NCI-H1417 treated with DMSO at 0.1 percent for 48 hours (cell line): ENCODE results near the gene ERC1.

Source experiments
- DNase-seq: peaks from one replicate; lab custom pipeline; 2025; lab: John Stamatoyannopoulos, UW

Gene ERC1

DNA sequence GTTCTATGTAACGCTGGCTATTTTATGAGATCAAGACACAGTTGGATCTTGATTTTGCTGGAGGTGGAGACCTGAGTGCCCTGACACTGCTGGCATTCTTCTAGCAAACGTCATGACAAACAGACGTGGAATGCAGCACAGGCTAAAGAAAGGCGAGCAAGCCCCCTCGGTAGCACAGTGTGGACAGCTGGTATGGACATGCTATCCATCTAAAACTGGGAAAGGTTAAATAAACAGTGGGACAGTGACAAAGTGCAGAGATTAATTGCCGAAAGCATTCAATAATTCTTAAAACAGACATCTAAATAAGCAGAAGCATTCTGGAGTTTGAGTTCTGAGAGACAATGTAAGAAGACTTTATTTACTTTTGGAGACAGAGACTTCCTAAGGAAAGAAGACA is 366.1 kb downstream of the ERC1 start:
- no peak for DNase-seq

DNA sequence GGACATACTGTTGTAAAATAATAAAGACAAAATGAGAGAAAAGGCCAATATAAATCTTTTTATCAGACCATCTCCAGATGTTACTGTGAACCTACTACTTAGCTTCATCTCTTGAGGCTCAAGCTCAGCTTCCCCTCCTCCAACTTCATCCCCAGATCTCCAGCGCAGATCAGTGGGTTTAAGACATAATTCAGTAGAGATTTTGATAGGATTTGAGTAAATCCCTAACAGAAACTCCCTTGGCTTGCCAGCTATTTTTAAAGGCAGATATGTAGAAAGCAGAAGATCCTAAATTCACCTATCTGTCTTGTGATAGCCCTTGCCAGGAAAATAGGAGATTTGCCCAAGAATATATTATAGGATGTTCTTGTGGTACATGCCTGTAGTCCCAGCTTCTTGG is 366.7 kb downstream of the ERC1 start:
- no peak for DNase-seq

DNA sequence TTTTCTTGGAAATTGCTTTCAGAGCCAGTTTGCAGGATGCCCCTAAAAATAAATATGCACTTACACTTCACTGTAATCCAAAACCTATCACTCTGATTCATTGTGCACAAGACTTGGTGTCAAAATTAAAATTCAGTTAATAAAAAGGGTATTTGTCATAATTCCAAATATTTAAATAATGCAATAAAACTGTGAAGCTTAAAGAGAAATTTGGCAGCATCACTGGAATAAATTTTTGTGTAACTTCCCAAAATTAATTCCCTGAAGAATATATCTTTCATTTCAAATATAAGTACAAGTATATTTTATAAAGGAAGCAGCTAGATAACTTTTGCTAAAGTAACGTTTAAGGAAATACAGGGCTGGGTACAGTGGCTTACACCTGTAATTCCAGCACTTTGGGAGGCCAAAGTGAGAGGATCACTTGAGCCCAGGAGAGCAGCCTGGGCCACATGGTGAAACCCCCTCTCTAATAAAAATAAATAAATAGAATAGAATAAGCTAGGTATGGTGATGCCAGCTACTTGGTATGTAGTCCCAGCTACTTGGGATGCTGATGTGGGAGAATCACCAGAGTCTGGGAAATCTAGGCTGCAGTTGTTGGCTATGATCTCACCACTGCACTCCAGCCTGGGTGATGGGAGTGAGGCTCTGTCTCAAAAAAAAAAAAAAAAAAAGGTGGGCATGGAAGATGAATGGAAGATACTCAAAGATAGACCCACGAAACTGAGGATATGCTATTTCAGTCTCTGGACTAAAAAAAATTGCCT is 369.6 kb downstream of the ERC1 start:
- no peak for DNase-seq

DNA sequence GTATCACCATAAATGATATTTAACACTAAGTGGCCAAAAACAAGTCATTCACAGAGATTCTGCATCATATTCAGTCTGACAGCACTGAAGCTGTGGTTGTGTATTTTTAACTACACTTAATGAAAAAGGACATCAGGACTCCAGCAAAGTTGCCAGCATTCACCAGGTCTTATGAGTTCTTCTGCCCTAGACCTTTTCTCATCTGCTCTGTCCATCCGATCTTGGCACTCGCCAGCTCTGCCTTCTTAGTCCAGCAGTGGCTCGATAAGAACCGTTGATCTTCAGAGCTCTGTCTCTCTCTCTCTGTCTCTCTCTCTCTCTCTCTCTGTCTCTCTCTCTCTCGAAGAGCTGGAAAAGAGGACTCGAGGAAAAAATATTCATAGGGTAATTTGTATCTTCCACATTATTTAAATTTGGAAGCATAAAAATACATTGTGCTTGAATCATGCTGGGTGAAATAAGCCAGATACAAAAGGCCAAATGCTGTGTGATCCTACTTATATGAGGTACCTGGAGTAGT is 371.2 kb downstream of the ERC1 start:
- no peak for DNase-seq

DNA sequence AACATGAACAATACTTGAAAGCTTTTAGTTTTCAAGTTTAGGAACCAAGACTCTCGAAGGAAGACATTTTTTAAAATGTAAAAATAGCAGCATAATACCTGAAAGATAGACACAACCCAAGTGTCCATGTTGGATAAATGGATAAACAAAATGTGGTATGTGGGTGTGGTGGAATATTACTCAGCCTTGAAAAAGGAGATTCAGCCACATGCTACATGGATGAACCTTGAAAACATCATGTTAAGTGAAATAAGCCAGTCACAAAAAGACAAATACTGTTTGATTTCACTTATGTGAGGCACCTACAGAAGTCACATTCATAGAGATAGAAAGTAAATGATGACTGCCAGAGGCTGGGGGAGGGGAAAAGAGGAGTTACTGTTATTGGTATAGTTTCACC is 374.7 kb downstream of the ERC1 start:
- no peak for DNase-seq

DNA sequence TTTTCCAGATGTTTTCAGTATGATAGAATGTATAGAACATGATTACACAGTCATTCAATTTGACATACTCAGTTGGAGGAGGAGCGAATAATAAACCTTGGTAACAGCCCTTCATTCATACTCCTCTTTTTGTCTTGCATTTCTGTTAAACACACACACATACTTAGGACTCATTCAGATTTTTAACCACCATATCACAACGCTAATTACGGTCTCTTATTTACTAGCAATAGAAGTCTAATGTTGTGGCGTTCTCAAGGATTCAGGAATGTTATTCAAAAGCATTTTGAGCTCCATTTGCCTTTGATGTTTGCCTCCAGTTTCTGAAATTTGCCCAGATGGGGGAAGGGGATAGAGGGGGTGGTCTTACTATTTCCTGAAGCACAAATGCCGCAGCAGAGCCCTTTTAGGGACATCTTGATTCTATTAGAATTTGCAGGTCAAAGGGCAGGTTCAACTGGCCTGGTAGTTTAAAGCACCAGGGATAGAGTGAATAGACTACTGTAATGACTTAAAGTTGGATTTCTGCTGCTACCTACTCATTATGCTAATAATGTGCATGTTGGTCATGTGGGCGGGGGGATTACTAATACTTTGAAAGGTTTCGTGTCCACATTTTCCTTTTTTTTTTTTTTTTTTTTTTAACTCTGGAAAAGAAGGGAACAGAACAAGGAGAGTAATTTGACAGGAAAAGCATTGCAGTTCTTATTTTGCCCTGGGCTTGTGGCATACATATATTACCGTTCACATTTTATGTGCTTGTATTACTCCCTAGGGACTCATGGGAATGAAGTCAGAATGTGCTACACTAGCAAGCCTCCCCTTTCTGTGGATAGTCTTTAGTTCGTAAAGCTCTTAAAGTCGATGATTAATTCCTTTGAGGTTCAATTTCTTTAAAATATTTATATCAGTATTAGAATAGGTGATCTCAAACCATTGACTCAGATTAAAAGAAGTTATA is 376.6 kb downstream of the ERC1 start:
- DNase-seq: no peak

DNA sequence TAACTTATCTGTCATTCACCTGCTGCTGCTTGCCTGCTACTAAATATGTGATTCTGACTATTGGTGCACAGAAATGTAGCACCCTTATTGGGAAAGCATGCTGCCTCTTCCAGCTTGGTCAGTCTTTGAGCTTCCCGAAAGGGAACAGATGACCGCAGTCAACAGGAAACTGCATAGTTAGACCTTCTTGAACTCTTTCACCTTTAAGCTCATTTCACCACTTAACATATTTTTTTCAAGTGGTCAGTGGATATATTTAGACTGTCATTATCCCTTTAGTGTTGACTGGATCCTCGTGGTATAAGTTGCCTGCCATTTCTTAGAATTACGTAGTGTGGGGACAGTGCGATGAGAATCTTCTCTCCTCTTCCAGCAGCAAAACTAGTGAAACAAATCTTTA is 378.4 kb downstream of the ERC1 start:
- no peak for DNase-seq

DNA sequence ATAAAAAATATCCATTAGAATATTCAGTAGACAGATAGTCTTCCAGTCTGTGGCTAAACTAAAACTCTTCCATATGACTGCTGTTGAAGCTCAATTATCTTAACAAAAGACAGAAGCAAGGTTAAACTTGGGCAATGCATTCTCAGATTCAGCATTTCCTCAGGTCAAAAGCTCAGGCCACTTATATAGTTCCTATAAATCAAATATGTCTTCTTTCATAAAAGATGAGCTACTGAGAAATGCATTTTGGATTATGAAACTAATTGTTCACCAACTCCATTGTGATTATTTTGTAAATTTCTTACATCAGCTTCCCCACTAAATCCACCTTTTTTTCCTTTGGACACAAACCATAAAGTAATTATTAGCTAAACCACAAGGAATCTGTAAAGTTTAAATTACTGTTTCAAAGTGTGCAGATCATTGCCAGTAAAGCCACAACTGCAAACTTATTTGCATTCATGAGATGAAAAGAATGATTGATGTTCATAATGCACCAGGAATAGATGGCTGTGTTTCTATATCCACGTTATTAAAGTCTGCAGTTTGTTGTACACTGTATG is 379.0 kb downstream of the ERC1 start:
- DNase-seq: no peak

DNA sequence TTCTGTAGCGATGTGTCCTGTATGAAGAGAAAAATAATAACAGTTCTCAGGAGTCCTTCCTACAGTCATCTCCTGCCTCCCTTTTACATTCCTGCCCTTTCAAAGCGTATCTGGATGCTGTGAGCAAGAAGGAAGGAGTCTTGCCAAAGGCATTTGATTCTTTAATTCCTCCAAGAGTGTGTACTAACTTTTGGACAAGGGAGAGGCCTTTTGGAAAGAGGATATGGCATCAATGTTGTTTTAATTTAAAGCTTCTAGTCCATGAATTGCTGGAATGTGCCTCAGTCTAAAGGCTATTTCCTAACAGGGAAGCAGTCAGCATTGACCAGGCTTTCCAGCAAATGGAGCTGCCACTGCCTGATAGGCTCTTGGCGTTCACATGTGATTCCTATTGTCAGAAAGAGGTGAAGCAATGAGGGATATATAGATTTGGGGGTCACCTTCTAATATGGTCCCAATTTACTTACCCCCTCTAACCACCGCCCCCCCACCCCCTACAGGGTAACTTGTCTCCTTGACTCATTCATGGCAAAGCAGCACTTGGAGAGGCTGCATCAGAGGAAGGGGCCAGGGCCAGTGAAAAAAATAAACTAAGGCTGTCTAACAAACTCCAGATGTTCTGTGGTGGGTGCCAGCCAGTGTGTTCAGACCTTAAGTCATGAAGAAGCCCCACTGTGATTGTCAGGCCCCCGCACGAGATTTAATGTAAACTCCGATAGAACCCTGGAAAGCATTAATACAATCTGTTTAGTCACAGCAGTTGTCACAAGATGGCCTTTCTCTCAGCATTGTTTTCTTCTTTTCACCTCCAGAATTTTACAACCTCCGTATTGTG is 383.1 kb downstream of the ERC1 start:
- DNase-seq: no peak

DNA sequence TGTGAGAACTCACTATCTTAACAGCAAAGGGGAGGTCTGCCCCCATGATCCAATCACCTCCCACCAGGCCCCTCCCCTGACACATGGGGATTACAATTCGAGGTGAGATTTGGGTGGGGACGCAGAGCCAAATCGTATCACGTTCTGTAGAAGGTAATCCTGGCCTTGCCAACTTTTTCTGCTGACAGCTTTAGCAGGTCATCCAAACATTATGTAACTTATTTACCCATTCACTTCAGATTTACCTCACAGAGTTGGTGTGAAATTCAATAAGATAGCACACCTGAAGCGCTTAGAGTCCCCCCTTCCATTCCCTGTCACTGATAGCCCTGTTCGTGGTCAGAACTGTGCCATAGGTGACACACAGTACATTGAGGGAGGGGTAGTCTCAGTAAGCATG is 384.3 kb downstream of the ERC1 start:
- DNase-seq: no peak

DNA sequence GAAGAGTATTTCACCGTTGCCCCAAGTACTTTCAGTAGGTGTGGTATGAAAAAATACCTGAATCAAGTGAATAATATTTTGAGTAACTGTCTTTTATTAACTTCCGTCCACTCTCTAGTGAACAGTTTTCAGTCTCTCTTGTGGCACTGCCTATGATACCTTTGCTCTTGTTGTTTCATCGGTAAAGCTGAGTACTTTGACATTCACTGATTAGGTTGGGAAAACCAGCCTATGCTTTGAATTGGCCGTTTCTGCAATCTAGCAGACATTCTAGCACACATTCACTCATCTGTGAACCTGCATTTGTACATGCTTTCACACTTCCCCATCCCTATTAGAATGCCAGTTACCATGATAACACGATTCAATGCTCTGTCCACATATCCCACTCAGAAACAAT is 386.1 kb downstream of the ERC1 start:
- no peak for DNase-seq

DNA sequence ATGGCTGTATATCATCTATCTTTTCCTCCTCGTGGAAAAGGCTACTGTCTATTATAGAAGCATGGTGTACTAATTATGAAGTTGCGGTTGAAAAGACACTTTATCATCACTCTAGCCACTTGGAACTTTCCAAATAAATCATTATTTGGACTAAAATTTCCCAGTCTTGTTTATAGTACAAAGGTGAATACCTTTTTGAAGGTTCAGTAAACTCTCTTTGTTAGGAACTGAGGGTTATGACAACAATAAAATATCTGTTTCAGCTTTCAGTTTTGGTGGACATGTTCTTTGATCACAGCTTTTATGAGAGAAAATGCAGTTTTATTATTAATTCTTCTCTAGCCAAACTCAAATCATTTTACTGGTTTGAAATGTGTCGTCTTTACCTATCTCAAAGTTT is 386.7 kb downstream of the ERC1 start:
- DNase-seq: no peak

DNA sequence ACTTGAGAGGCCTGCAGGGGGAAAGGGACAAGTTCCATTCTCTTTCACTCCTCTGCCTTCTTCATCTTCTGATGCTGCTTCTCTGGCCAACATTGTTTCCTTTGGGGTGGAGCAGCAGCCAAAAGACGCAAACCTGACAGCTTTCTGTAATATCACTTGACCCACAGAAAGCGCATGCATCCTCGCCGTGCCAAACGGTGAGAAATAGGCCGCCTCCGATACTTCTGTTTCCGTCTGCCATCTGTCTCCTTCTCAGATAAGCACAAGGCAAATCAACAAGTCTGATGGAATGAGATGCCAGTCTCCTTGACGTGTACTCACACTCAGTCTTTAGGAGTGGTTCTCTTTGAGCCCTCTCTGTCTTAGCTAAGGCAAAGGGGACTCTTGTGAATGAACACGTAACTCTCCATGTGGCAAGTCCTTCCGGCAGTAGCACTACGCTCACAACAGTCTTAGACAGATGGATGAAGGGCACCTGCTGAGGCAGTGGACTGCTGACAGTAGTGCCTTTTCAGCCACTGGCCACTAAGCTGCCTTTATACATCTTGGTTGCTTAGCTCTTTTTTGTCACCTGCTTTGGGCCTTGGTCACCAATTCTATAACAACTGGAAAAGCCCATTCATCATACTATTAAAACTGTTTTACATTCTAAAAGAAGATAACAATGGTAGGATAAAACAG is 389.3 kb downstream of the ERC1 start:
- DNase-seq: no peak

DNA sequence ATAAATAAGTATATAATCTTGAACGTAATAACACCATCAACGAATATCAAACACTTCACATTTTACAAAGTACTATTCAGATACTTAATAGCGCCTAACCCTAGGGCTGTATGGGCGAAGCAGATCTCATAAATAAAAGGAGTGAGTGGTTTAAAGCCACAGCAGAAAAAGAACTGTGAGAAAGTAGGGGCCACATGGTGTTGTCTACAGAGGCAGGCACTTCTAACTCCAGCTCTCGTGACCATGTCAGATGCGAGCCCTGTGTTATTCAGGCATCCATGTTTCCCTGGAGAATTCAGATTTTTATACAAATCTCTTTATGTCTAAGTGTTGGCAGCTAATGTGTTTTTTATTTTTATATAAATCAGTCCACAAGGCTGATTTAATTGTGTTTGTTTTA is 391.1 kb downstream of the ERC1 start:
- no peak for DNase-seq

DNA sequence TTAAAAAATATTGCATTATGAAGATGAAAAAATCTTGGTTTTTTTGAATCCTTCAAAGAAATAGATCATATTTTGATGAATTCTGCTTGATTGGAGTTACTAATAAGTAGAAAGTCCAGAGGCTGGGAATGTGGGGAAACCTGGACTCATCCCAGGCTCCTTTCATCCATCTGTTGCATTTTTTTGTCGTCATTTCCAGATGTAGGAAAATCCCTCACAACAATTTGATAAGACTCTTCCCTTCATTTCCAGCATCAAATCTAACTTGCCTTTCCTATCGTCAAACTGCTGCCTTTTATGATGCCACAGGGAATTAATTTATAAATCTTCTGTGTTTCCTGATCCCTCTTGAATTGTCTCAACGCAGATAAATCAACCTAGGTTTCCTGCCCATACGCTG is 391.8 kb downstream of the ERC1 start:
- no peak for DNase-seq

DNA sequence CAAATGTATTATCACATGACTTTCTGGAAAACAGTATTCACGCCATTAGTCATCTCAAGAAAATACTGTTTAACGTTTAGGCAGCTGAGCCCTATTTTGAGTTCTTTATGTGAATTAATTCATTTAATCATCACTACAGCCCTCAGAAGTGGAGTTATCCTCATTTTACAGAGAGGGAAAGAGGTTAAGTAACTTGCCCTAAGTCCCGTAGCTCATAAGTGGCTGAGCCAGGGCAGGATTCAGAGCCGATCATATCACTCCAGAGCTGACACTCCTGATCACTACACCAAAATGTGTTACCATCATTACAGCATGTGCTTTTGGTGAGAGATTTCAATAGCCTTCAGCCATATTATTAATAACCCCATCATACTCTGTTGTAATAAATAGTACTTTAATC is 392.7 kb downstream of the ERC1 start:
- no peak for DNase-seq

DNA sequence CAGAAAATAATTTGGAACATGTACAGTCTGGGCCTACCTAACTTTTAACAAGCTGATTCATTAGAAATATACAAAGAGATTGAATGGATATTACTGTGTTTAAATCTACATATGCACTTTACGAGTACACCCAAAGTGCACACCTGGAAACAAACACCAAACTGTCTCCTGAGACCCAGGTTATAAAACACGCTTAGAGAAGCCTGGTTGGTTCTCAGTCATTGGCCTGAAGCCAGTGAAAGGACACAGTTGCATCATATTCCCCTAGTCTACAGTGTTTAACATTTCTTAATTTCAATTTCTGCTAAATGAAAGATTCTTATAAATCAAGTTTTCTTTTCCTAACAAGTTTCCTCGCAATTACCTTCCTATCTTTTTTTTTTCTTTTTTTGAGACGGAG is 393.9 kb downstream of the ERC1 start:
- DNase-seq: no peak

DNA sequence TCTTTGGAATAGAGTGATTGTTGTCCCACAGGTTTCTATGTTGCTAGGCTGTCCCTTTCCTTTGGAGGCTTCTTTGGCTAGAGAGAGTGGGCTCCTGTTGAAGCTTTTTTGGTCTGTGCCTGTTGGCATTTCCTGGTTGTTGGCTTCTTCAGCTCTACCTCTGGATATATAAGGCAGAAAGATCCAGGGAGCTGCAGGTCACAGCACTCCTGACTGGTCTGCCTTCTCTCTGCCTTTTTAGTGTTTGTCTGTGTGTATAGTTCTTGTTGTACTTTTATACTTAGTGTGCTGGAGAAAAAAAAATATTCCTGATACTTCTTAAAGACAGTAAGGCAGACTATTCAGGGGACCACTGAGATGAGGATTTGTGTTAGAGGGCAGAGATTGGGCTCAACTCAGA is 400.7 kb downstream of the ERC1 start:
- DNase-seq: no peak

DNA sequence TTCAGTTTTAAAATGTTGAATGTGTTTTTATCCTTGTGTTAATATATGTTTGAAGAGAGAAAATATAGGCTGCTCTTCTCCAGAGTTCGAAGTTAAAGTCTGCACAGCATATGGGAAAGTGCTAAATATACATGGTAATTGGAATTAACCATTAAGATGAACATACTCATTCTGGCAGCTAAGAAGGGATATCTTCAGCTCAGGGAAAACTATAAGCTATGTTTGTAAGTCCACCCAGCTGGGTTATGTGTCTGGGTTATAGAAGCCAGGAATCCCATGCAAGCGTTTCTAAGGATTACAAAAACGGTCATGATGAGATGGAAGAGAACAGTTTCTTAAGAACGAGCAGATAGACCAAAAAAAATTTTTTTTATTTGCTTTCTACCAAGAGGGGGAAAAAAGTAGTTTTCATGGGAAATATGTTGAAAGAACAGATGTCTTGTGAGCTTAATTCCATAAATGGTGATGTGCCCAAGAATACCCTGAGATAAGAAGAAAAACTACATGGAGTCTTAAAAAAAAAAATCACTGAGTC is 404.5 kb downstream of the ERC1 start:
- no peak for DNase-seq

DNA sequence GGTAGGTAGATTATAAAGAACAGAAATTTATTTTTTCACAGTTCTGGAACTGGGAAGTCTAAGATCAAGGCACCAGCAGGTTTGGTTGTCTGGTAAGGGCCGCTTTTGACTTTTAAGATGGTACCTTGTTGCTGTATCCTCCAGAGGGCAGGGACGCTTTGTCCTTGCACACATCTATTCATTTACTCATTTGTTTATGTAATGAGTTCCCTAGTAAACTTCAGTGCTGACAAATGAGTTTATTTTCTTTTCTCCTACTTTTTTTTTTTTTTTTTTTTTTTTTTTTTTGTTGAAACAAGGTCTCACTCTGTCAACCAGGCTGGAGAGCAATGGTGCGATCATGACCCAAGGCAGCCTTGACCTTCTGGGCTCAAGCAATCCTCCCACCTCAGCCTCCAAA is 407.6 kb downstream of the ERC1 start:
- DNase-seq: no peak

DNA sequence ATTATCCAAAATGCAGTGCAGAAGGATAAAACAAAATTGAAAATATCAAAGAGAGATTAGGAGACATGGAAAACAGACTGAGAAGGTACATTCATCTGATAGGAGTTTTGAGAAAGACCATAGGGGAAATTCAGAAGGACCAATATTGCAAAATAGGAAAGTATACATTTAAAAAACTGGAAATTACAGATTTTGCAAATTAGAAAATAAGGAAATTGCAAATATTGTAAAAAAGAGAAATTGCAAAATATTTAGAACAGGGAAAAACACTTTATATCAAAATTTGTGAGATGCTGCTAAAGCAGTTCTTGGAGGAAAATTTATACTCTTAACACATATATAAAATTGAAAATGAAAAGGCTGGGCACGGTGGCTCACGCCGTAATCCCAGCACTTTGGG is 410.9 kb downstream of the ERC1 start:
- DNase-seq: no peak
